ENCODE data around the gene XIAP.
"Not testable (repeated sequence)": the region's sequence is repeated elsewhere in the genome, so short reads cannot be mapped to it uniquely, and the experiment has no call there.

Gene XIAP

GRCh38 chrX:123878252-123878721 lies 18.4 kb downstream of the XIAP start:
- DNase-seq, result no peak

GRCh38 chrX:123881330-123881729 lies 21.5 kb downstream of the XIAP start:
- no peak for DNase-seq

- no peak for DNase-seq
Measured at GRCh38 chrX:123882391-123882790, 22.5 kb downstream of the XIAP start.

GRCh38 chrX:123884809-123885408 lies 25.1 kb downstream of the XIAP start:
- DNase-seq, result no peak

- no peak for DNase-seq
Measured at GRCh38 chrX:123899701-123900100, 39.8 kb downstream of the XIAP start.

- not testable (repeated sequence) for DNase-seq
Measured at GRCh38 chrX:123903261-123903660, 43.4 kb downstream of the XIAP start.

- DNase-seq, result no peak
Measured at GRCh38 chrX:123905332-123905731, 45.5 kb downstream of the XIAP start.

- DNase-seq, result no peak
Measured at GRCh38 chrX:123906557-123907316, 46.9 kb downstream of the XIAP start.

- DNase-seq, result no peak
Measured at GRCh38 chrX:123909523-123909922, 49.7 kb downstream of the XIAP start.

GRCh38 chrX:123917069-123917468 lies 57.2 kb downstream of the XIAP start:
- DNase-seq, result no peak

- no peak for DNase-seq
Measured at GRCh38 chrX:123918106-123918721, 58.4 kb downstream of the XIAP start.

GRCh38 chrX:123920105-123920785 lies 60.4 kb downstream of the XIAP start:
- DNase-seq, result no peak

- DNase-seq, result no peak
Measured at GRCh38 chrX:123923211-123923610, 63.4 kb downstream of the XIAP start.

GRCh38 chrX:123924186-123924585 lies 64.3 kb downstream of the XIAP start:
- no peak for DNase-seq

GRCh38 chrX:123927845-123928244 lies 68.0 kb downstream of the XIAP start:
- no peak for DNase-seq

GRCh38 chrX:123932055-123932454 lies 72.2 kb downstream of the XIAP start:
- DNase-seq, result not testable (repeated sequence)

- DNase-seq, result no peak
Measured at GRCh38 chrX:123943074-123943473, 83.2 kb downstream of the XIAP start.

GRCh38 chrX:123943488-123943887 lies 83.6 kb downstream of the XIAP start:
- no peak for DNase-seq

GRCh38 chrX:123949846-123950245 lies 90.0 kb downstream of the XIAP start:
- no peak for DNase-seq

GRCh38 chrX:123959281-123960063 lies 99.6 kb downstream of the XIAP start:
- DNase-seq, result no peak

GRCh38 chrX:123960956-123961267 lies 101.1 kb downstream of the XIAP start:
- DNase-seq, result no peak

- DNase-seq, result peak; percentile 66
Measured at GRCh38 chrX:123961268-123962005, 101.6 kb downstream of the XIAP start, which contains the start of gene STAG2. STAG2 (plus strand) TSS chrX:123961706; CDS start chrX:124022628, 60,922 bp downstream.
